ENCODE results near the gene FBXO41. TPM values are rescaled to one million over a fixed set of nuclear protein-coding genes. Genes with fewer than 3 reads are reported as not detected.

Gene FBXO41
- total RNA-seq, 3 donors from 2014 or later, result 1.6 to 4.0 (median 3.9) TPM

GRCh38 chr2:73238149-73238548 lies 46.1 kb downstream of the FBXO41 start:
- H3K27me3 ChIP-seq, result no peaks in the 10 kb centered on the region
- H3K36me3 ChIP-seq, result no peaks in the 10 kb centered on the region
- no peak overlapping the region for H3K27ac ChIP-seq
- intact Hi-C loops (cut with DNase I; ENCODE audit: low total_unique reads), result no loop called here
- no peak for TF ChIP-seq POLR2AphosphoS5 (IDR thresholded peaks at IDR 0.05)
- TF ChIP-seq CTCF (IDR thresholded peaks at IDR 0.05), result no peak
- TF ChIP-seq POLR2A (IDR thresholded peaks at IDR 0.05), result no peak
- H3K4me1 ChIP-seq, result no peaks in the 10 kb centered on the region
- no peak for DNase-seq (ENCODE audit: low spot score in 2 of 2)
- no peak overlapping the region for H3K4me3 ChIP-seq
- no peaks in the 10 kb centered on the region for H3K9me3 ChIP-seq

- intact Hi-C loops (cut with DNase I; ENCODE audit: low total_unique reads), result no loop called here
- H3K4me1 ChIP-seq, result no peaks in the 10 kb centered on the region
- no peak overlapping the region for H3K27ac ChIP-seq
Measured at GRCh38 chr2:73237168-73237567, 47.1 kb downstream of the FBXO41 start.

GRCh38 chr2:73235315-73236028 lies 48.8 kb downstream of the FBXO41 start:
- TF ChIP-seq CTCF (IDR thresholded peaks at IDR 0.05), result no peak
- TF ChIP-seq POLR2AphosphoS5 (IDR thresholded peaks at IDR 0.05), result no peak
- TF ChIP-seq POLR2A (IDR thresholded peaks at IDR 0.05), result no peak
- Histone ChIP-seq H3K9me3 (no peaks in the 10 kb centered on the region), H3K4me1 (no peaks in the 10 kb centered on the region), H3K27ac (peak overlapping the region; percentile 92 to 94), H3K36me3 (no peaks in the 10 kb centered on the region), H3K4me3 (peak overlapping the region; percentile 67 to 89 (median 88)), H3K27me3 (no peaks in the 10 kb centered on the region)
- intact Hi-C loops (cut with DNase I; ENCODE audit: low total_unique reads), result no loop called here
- DNase-seq (ENCODE audit: low spot score in 2 of 2), result no peak

More at GRCh38 chr2:73237168-73237567, 47.1 kb downstream of the FBXO41 start:
- Histone ChIP-seq H3K4me3 (no peak overlapping the region), H3K9me3 (no peaks in the 10 kb centered on the region), H3K27me3 (no peaks in the 10 kb centered on the region), H3K36me3 (no peaks in the 10 kb centered on the region)
- DNase-seq (ENCODE audit: low spot score in 2 of 2), result no peak
- TF ChIP-seq POLR2AphosphoS5 (IDR thresholded peaks at IDR 0.05) (no peak), POLR2A (IDR thresholded peaks at IDR 0.05) (no peak), CTCF (IDR thresholded peaks at IDR 0.05) (no peak)

GRCh38 chr2:73233932-73234832 lies 50.1 kb downstream of the FBXO41 start, which contains the start of gene CCT7:
Gene CCT7 (plus strand): TSS chr2:73234308. CDS start chr2:73234379, 71 bp downstream.
- Histone ChIP-seq H3K4me1 (no peaks in the 10 kb centered on the region), H3K36me3 (no peaks in the 10 kb centered on the region), H3K27ac (peak within 1 kb of the TSS; percentile 92 to 94), H3K9me3 (no peaks in the 10 kb centered on the region), H3K4me3 (peak within 1 kb of the TSS; percentile 67 to 89 (median 88)), H3K27me3 (no peaks in the 10 kb centered on the region)
- intact Hi-C loops (cut with DNase I; ENCODE audit: low total_unique reads), result no loop called here
- peak; percentile 82 to 85 for DNase-seq (ENCODE audit: low spot score in 2 of 2)
- TF ChIP-seq CTCF (IDR thresholded peaks at IDR 0.05) (no peak), POLR2A (IDR thresholded peaks at IDR 0.05) (peak; percentile 69), POLR2AphosphoS5 (IDR thresholded peaks at IDR 0.05) (peak; percentile 90 to 98 (median 91))

Data from breast epithelium (tissue), 4 donors.